Suprapubic skin (tissue), 2 donors: ENCODE results near the gene PIP5K1B.

Experiments
- EP300 ChIP-seq: sonication (generic); formaldehyde crosslinking; IDR thresholded peaks from one replicate; pipeline ENCODE4 v1.6.1; 2017; ENCODE audit warnings: antibody characterized with exemption
- POLR2A ChIP-seq, 2 donors: fragments of 450-650 bp; IDR thresholded peaks; one replicate each; pipeline ENCODE4 v1.6.1; 2017; ENCODE audit warnings: antibody characterized with exemption in 2 of 2, mild to moderate bottlenecking in 2 of 2, moderate library complexity in 2 of 2

DNA sequence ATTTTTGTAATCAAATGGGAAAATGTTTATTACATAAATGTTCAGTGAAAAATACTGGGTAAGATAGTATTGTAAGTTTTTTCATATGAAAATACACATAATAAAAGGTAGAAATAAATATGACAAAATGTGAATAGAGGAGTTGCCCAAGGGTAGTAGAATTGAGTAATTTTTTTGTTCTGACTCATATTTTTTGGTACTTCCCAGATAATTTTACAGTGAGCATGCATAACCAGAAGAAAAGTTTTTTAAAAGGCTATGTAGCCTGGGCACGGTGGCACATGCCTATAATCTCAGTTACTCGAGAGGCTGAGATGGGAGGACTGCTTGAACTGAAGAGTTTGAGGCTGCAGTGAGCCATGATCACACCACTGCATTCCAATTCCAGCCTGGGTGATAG is 116.9 kb downstream of the PIP5K1B start:
- TF ChIP-seq EP300: no peak
- TF ChIP-seq POLR2A (IDR thresholded peaks at IDR 0.05): no peak
